OCI-LY1 (cell line): Measurements from ENCODE around the gene TAF4.

Source experiments
- CTCF ChIP-seq: fragments of 200-600 bp; sonication (generic), shearing (Covaris generic); IDR thresholded peaks from 2 replicates; pipeline ENCODE4 v1.5.1; 2017; ENCODE audit warnings: mild to moderate bottlenecking, antibody characterized with exemption, low read length, moderate library complexity, mixed read lengths
- EZH2 ChIP-seq: fragments of 200-600 bp; sonication (generic), shearing (Covaris generic); IDR thresholded peaks from 2 replicates; pipeline ENCODE4 v1.8.0; 2017; ENCODE audit warnings: borderline replicate concordance, mixed run types, mild to moderate bottlenecking, antibody characterized with exemption, low read length, moderate library complexity, mixed read lengths

DNA sequence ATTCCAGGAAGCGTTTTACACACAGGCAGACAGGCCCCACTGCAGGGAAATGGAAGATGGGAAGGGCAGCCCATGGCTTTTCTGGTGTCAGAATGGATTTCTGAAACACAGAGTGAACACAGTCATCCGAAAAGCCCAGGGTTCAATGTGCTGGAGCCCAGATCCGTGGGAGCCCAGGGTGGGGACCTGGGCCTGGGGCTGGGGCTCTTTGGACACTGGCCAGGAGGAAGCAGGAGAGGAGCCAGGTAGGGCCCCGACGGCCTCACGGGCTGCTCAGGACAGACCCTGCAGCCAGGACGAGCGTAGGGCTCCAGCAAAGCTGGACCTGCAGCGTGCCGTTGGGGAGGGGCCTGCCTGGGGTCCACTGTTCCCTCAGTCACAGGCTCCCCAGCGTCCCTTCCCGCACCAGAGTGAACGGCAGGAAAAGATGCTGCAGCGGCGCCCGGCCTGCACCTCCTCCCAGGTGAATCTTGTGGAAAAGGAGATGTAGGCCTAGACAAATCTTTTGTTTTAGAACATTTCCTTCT lies 32.3 kb upstream of the TAF4 start:
- no peak for TF ChIP-seq CTCF
- no peak for TF ChIP-seq EZH2
